A549 (cell line): ENCODE measurements around the gene ATOX1.

Source experiments
- EP300 ChIP-seq, 2 experiments: fragments of >200 bp; sonication (Bioruptor Twin); formaldehyde crosslinking; IDR thresholded peaks; 2 replicates in 1 of 2; 3 replicates in 1 of 2; pipeline ENCODE4 v1.6.1; 2016 to 2017
- MYC ChIP-seq: IDR thresholded peaks from 2 replicates; pipeline ENCODE4 v1.6.1; 2012; ENCODE audit warnings: mild to moderate bottlenecking, inconsistent platforms, low read length, improper control_type of control experiment, borderline replicate concordance
- POLR2A ChIP-seq: IDR thresholded peaks from 2 replicates; pipeline ENCODE4 v1.6.1; 2012; ENCODE audit warnings: mild to moderate bottlenecking, low read length
- POLR2AphosphoS2 ChIP-seq: conservative IDR thresholded peaks from 2 replicates; pipeline ENCODE4 v1.6.1; 2012; ENCODE audit warnings: low read length, improper control_type of control experiment, inconsistent platforms
- RAD21 ChIP-seq, 2 experiments: fragments of >200 bp in 1 of 2; sonication (Bioruptor Twin) in 1 of 2; formaldehyde crosslinking in 1 of 2; IDR thresholded peaks in 1 of 2; conservative IDR thresholded peaks in 1 of 2; 2 replicates in 1 of 2; 3 replicates in 1 of 2; pipeline ENCODE4 v1.6.1; 2012 to 2018; ENCODE audit warnings: inconsistent platforms in 1 of 2
- TFCP2L1 ChIP-seq: fragments of 250-450 bp; sonication (Bioruptor Pico); IDR thresholded peaks from 2 replicates; pipeline ENCODE4 v1.5.0; 2021; ENCODE audit warnings: mild to moderate bottlenecking
- TF ChIP-seq, protein P1 (sequence below): fragments of >200 bp; sonication (Bioruptor Twin); formaldehyde crosslinking; IDR thresholded peaks from 3 replicates; pipeline ENCODE4 v1.5.1; 2016
- TF ChIP-seq, protein P2 (sequence below): fragments of >200 bp; sonication (Bioruptor Twin); formaldehyde crosslinking; IDR thresholded peaks from 3 replicates; pipeline ENCODE4 v1.6.1; 2016
- TF ChIP-seq, protein P3 (sequence below): fragments of 250-450 bp; sonication (Bioruptor Pico); IDR thresholded peaks from 2 replicates; pipeline ENCODE4 v1.5.0; 2021; ENCODE audit warnings: mild to moderate bottlenecking, moderate library complexity, borderline replicate concordance

DNA sequence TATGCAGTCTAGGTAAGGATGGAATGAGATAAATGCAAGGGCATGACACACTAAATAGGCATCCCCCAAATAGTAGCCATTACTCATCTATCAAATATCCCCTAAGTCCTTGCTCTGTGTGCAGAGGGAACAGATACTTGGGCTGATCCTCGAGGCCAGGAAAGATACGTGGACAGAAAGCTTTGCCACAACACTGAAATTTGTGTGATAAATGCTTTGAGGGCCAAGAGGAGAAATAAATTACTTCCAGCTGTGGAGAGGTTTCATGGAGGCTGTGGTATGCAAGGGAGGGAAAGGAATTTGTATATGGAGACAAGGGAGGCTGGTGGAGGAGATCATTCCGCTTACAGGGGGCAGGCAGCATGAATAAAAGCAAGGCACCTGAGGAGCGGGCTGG lies 18.5 kb downstream of the ATOX1 start:
- TF ChIP-seq, protein P1, sequence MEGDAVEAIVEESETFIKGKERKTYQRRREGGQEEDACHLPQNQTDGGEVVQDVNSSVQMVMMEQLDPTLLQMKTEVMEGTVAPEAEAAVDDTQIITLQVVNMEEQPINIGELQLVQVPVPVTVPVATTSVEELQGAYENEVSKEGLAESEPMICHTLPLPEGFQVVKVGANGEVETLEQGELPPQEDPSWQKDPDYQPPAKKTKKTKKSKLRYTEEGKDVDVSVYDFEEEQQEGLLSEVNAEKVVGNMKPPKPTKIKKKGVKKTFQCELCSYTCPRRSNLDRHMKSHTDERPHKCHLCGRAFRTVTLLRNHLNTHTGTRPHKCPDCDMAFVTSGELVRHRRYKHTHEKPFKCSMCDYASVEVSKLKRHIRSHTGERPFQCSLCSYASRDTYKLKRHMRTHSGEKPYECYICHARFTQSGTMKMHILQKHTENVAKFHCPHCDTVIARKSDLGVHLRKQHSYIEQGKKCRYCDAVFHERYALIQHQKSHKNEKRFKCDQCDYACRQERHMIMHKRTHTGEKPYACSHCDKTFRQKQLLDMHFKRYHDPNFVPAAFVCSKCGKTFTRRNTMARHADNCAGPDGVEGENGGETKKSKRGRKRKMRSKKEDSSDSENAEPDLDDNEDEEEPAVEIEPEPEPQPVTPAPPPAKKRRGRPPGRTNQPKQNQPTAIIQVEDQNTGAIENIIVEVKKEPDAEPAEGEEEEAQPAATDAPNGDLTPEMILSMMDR, result no peak
- TF ChIP-seq POLR2AphosphoS2 (no peak), EP300 (IDR thresholded peaks at IDR 0.05) (no peak), POLR2A (no peak), TFCP2L1 (CRISPR knock-in tag) (no peak), RAD21 (conservative IDR thresholded peaks at IDR 0.05 in 1 of 2, IDR thresholded peaks at IDR 0.05 in 1 of 2) (no peak), MYC (no peak)
- TF ChIP-seq, protein P2, sequence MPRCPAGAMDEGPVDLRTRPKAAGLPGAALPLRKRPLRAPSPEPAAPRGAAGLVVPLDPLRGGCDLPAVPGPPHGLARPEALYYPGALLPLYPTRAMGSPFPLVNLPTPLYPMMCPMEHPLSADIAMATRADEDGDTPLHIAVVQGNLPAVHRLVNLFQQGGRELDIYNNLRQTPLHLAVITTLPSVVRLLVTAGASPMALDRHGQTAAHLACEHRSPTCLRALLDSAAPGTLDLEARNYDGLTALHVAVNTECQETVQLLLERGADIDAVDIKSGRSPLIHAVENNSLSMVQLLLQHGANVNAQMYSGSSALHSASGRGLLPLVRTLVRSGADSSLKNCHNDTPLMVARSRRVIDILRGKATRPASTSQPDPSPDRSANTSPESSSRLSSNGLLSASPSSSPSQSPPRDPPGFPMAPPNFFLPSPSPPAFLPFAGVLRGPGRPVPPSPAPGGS, result no peak
- TF ChIP-seq, protein P3, sequence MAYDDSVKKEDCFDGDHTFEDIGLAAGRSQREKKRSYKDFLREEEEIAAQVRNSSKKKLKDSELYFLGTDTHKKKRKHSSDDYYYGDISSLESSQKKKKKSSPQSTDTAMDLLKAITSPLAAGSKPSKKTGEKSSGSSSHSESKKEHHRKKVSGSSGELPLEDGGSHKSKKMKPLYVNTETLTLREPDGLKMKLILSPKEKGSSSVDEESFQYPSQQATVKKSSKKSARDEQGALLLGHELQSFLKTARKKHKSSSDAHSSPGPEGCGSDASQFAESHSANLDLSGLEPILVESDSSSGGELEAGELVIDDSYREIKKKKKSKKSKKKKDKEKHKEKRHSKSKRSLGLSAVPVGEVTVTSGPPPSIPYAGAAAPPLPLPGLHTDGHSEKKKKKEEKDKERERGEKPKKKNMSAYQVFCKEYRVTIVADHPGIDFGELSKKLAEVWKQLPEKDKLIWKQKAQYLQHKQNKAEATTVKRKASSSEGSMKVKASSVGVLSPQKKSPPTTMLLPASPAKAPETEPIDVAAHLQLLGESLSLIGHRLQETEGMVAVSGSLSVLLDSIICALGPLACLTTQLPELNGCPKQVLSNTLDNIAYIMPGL (CRISPR knock-in tag), result no peak
